BE2C (cell line): ENCODE data around the gene GJA4.

Experiments used
- DNase-seq: peaks from one replicate; pipeline ENCODE4 v3.0.0-alpha.2; 2020
- H3K27me3 ChIP-seq: fragments of 250-450 bp; sonication (Bioruptor Pico); 2 replicates; pipeline ENCODE4 v1.5.1; 2020; ENCODE audit warnings: mild to moderate bottlenecking
- H3K36me3 ChIP-seq: fragments of 250-450 bp; sonication (Bioruptor Pico); 2 replicates; pipeline ENCODE4 v1.5.1; 2020; ENCODE audit warnings: mild to moderate bottlenecking
- H3K4me1 ChIP-seq: fragments of 250-450 bp; sonication (Bioruptor Pico); 2 replicates; pipeline ENCODE4 v1.5.1; 2020
- H3K4me3 ChIP-seq: 2 replicates; pipeline ENCODE4 v1.5.1; 2011; ENCODE audit warnings: low read depth, low read length
- H3K9me3 ChIP-seq: fragments of 250-450 bp; sonication (Bioruptor Pico); 2 replicates; pipeline ENCODE4 v1.5.1; 2020
- TF ChIP-seq, protein P1 (sequence below): IDR thresholded peaks from 2 replicates; pipeline ENCODE4 v1.5.1; 2012; ENCODE audit warnings: mild to moderate bottlenecking, low read depth, low read length

Gene GJA4

DNA sequence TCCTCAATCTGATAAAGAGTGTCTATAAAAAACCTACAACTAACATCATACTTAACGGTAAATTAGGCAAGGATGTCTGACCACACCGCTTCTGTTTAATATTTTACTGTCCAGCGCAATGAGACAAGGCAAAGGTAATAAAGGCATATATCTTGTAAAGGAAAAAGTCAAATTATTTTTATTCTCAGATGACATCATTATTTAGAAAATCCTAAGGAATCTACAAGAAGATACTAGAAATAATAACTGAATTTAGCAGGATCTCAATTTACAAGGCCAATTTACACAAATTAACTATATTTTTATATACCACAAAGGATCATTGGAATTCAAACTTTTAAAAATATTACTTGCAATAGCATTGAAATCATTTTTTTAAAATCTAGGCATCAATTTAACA is 29.4 kb downstream of the GJA4 start:
- no peaks in the 10 kb centered on the region for H3K9me3 ChIP-seq
- no peaks in the 10 kb centered on the region for H3K4me1 ChIP-seq
- DNase-seq, result no peak
- H3K4me3 ChIP-seq, result no peak overlapping the region
- TF ChIP-seq, protein P1, sequence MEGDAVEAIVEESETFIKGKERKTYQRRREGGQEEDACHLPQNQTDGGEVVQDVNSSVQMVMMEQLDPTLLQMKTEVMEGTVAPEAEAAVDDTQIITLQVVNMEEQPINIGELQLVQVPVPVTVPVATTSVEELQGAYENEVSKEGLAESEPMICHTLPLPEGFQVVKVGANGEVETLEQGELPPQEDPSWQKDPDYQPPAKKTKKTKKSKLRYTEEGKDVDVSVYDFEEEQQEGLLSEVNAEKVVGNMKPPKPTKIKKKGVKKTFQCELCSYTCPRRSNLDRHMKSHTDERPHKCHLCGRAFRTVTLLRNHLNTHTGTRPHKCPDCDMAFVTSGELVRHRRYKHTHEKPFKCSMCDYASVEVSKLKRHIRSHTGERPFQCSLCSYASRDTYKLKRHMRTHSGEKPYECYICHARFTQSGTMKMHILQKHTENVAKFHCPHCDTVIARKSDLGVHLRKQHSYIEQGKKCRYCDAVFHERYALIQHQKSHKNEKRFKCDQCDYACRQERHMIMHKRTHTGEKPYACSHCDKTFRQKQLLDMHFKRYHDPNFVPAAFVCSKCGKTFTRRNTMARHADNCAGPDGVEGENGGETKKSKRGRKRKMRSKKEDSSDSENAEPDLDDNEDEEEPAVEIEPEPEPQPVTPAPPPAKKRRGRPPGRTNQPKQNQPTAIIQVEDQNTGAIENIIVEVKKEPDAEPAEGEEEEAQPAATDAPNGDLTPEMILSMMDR, result no peak
- H3K27me3 ChIP-seq, result no peaks in the 10 kb centered on the region
- H3K36me3 ChIP-seq, result no peaks in the 10 kb centered on the region

DNA sequence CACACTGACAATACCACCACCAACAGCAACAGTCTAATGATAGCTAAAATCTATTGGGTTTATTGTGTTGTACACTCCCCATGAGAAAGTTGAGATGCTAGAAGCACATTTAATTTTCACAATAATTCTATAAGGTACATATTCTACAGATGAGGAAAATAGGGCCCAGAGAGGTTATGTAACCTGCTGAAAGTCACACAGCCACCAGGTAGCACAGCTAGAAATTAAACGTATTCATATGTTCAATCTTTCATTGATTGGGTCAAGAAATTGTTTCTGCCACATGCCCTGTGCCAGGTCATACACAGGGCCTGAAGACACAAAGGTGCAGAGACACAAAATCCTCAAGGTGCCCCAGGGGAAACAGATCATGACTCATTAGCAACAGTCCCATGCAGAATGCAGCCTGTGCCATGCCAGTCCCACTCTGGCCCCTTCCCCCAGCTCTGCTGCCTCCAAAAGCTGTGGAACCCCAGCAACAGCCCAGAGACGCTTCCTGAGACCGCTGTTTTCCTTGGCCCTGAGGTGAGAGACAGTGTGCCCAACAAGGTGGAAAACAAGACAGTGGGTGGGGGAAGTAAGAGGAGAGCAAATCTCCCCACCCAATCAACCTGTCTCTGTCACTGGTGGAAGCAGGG is 32.1 kb downstream of the GJA4 start:
- no peaks in the 10 kb centered on the region for H3K27me3 ChIP-seq
- no peak overlapping the region for H3K4me3 ChIP-seq
- H3K9me3 ChIP-seq, result no peaks in the 10 kb centered on the region
- no peaks in the 10 kb centered on the region for H3K4me1 ChIP-seq
- TF ChIP-seq, protein P1, result no peak
- no peaks in the 10 kb centered on the region for H3K36me3 ChIP-seq
- no peak for DNase-seq

DNA sequence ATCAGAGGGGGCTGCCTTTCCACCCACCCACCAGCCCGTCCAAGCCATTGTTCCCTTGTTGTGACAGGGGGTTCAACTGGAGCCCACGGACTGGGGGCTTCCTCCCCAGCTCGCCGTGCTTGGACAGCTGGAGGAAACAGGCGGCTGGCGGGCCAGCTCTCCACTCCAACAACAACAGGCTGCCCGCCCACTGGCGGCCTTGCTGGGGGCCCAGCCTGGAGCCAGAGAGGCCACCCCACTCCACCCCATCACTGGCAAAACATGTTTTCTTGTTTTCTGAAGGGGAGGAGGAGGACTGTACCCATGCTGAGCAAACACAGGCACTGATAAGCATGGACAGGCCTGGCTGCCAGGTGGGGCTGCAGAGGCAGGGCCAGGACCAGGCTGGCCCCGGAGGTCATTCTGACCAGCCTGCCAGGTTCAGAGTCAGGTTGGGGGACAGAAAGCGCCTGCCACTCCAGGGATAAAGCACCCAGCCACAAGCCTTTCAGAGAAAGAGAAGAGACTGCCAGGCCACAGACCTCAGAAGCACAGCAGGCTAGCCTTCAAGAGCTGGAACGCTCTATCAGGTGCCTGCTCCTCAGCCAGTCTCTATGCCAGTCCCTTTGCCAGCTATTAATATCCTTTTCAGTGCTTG is 32.8 kb downstream of the GJA4 start:
- no peaks in the 10 kb centered on the region for H3K4me1 ChIP-seq
- TF ChIP-seq, protein P1, result no peak
- no peaks in the 10 kb centered on the region for H3K9me3 ChIP-seq
- no peaks in the 10 kb centered on the region for H3K36me3 ChIP-seq
- H3K4me3 ChIP-seq, result no peak overlapping the region
- no peak for DNase-seq
- no peaks in the 10 kb centered on the region for H3K27me3 ChIP-seq

DNA sequence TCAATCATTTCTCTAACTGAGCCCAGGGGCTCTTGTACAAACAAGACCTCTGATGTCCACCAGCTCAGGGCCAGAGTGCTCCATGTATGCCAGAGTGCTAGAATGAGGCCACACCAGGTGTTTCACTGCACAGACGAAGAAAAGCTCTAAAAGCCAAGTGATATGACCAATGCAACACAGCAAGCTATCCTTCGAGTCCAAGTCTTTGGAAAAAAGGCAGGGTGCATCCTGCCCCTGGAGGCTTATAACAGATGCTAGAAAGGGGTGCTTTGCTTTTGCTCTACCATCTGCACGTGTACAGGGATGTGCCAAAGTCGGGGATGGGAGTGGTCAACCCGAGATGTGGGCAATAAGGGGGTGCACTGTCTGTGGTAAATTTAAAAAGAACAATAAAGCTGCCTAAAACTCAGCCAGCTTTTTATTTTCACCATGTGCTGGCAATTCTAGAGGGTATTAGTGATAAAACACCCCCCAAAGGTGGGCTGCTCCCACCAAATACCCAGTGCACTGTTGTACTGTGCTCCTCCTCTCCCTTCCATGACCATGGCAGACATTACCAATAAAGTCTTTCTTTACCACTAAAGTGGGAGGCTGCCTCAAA is 34.6 kb downstream of the GJA4 start:
- H3K4me1 ChIP-seq, result no peaks in the 10 kb centered on the region
- H3K27me3 ChIP-seq, result no peaks in the 10 kb centered on the region
- DNase-seq, result no peak
- H3K4me3 ChIP-seq, result no peak overlapping the region
- TF ChIP-seq, protein P1, result no peak
- H3K9me3 ChIP-seq, result no peaks in the 10 kb centered on the region
- no peaks in the 10 kb centered on the region for H3K36me3 ChIP-seq

DNA sequence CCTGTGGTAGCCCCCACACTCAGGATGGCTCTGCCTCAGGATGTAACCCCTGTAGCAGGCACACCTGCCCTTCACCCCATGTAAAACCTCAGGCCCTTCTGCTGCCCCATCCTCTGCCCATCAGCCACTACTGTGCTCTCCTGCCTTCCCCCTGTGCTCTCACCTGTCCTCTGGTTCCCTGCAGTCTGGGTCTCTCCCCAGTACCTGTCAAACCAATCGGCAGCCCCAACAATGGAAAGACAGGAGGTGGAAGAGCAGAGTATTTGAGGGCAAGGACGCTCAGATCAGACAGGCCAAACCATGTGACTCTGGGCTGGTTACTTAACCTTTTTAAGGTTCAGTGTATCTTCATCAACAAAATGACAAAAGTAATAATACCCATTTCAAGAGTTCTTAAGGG is 35.8 kb downstream of the GJA4 start:
- DNase-seq, result no peak
- Histone ChIP-seq H3K9me3 (no peaks in the 10 kb centered on the region), H3K4me1 (no peaks in the 10 kb centered on the region), H3K27me3 (no peaks in the 10 kb centered on the region), H3K4me3 (no peak overlapping the region), H3K36me3 (no peaks in the 10 kb centered on the region)
- TF ChIP-seq, protein P1, result no peak

DNA sequence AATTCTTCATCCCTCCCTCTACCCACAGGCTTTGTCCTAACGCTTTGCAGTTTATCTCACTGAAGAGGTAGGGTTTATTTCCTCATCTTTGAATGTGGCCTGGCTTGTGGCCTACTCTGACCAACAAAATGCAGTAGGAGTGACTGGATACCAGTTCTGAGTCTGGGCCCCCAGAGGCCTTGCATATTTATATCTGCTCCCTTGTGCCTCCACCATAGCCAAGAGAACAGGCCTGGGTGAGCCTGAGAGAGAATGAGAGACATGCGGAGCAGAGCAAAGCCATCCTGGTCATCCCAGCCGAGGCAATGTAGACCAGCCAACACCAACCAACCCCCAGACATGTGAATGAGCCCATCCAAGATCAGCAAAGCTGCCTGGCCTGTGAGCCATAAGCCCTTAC is 36.5 kb downstream of the GJA4 start:
- H3K27me3 ChIP-seq, result no peaks in the 10 kb centered on the region
- H3K9me3 ChIP-seq, result no peaks in the 10 kb centered on the region
- no peaks in the 10 kb centered on the region for H3K36me3 ChIP-seq
- TF ChIP-seq, protein P1, result no peak
- H3K4me1 ChIP-seq, result no peaks in the 10 kb centered on the region
- H3K4me3 ChIP-seq, result no peak overlapping the region
- no peak for DNase-seq
